Keratinocyte (primary cell): ENCODE results near the gene NCOR1. TPM values are rescaled to one million over a fixed set of nuclear protein-coding genes. Genes with fewer than 3 reads are reported as not detected.

Experiments
- DNase-seq: peaks from one replicate; pipeline ENCODE4 v3.0.0-alpha.2; 2011; ENCODE audit warnings: low read depth, missing footprints, low spot score
- FAIRE-seq: peaks from 2 replicates; lab custom pipeline; 2011; peaks lifted over from hg19 to GRCh38; lab: Jason Lieb, UNC
- H2AFZ ChIP-seq: 2 replicates; pipeline ENCODE4 v1.6.0; 2012; ENCODE audit warnings: low read length, control low read depth, inconsistent platforms; ENCODE audit not compliant: control insufficient read depth
- H3K27ac ChIP-seq: 2 replicates; pipeline ENCODE4 v1.5.1; 2011; ENCODE audit warnings: low read length; ENCODE audit not compliant: control insufficient read depth, insufficient read depth
- H3K27me3 ChIP-seq: 3 replicates; pipeline ENCODE4 v1.6.0; 2011; ENCODE audit warnings: low read length; ENCODE audit not compliant: control insufficient read depth, insufficient read depth; ENCODE audit errors: extremely low read depth
- H3K36me3 ChIP-seq, 2 experiments: 2 replicates in 1 of 2; 3 replicates in 1 of 2; pipeline ENCODE4 v1.5.1; 2011; ENCODE audit warnings: low read length in 2 of 2, mild to moderate bottlenecking in 1 of 2; ENCODE audit not compliant: control insufficient read depth in 2 of 2, insufficient read depth in 2 of 2; ENCODE audit errors: extremely low read depth in 1 of 2
- H3K4me1 ChIP-seq: 3 replicates; pipeline ENCODE4 v1.5.1; 2011; ENCODE audit warnings: low read length; ENCODE audit not compliant: control insufficient read depth, insufficient read depth; ENCODE audit errors: extremely low read depth
- H3K4me2 ChIP-seq: 3 replicates; pipeline ENCODE4 v1.6.0; 2011; ENCODE audit warnings: low read depth, low read length; ENCODE audit not compliant: control insufficient read depth, insufficient read depth; ENCODE audit errors: extremely low read depth
- H3K4me3 ChIP-seq, 3 experiments: fragments of 200-600 bp in 1 of 3; sonication (generic) in 1 of 3; 2 replicates in 2 of 3; 3 replicates in 1 of 3; pipeline ENCODE4 v1.5.1; 2011 to 2016; ENCODE audit warnings: low read length in 3 of 3, mild to moderate bottlenecking in 3 of 3, control low read depth in 2 of 3, inconsistent platforms in 1 of 3, low read depth in 1 of 3, mixed read lengths in 1 of 3, mixed run types in 1 of 3, moderate library complexity in 1 of 3; ENCODE audit not compliant: control insufficient read depth in 2 of 3, insufficient read depth in 2 of 3; ENCODE audit errors: extremely low read depth in 1 of 3
- H3K79me2 ChIP-seq: 2 replicates; pipeline ENCODE4 v1.6.0; 2012; ENCODE audit warnings: low read length; ENCODE audit not compliant: control insufficient read depth, insufficient read depth
- H3K9ac ChIP-seq: 3 replicates; pipeline ENCODE4 v1.6.0; 2011; ENCODE audit warnings: low read length; ENCODE audit not compliant: control insufficient read depth, insufficient read depth; ENCODE audit errors: extremely low read depth
- H3K9me1 ChIP-seq: 3 replicates; pipeline ENCODE4 v1.6.0; 2011; ENCODE audit warnings: low read length; ENCODE audit not compliant: control insufficient read depth, insufficient read depth; ENCODE audit errors: extremely low read depth
- H3K9me3 ChIP-seq: 2 replicates; pipeline ENCODE4 v1.5.1; 2012; ENCODE audit warnings: low read depth, low read length; ENCODE audit not compliant: control insufficient read depth
- H4K20me1 ChIP-seq: 3 replicates; pipeline ENCODE4 v1.6.0; 2011; ENCODE audit warnings: low read length; ENCODE audit not compliant: control insufficient read depth, insufficient read depth; ENCODE audit errors: extremely low read depth
- CTCF ChIP-seq, 3 experiments: IDR thresholded peaks in 1 of 3; conservative IDR thresholded peaks in 1 of 3; optimal IDR thresholded peaks in 1 of 3; 2 replicates in 2 of 3; 3 replicates in 1 of 3; pipeline versions ENCODE3 to v1.5.1; 2011; ENCODE audit warnings: low read length in 3 of 3, mild to moderate bottlenecking in 3 of 3, moderate library complexity in 2 of 3, control low read depth in 1 of 3, inconsistent platforms in 1 of 3; ENCODE audit not compliant: insufficient read depth in 2 of 3; ENCODE audit errors: extremely low read depth in 1 of 3
- EZH2 ChIP-seq: IDR thresholded peaks from one replicate; pipeline ENCODE4 v1.6.1; 2012; ENCODE audit warnings: inconsistent platforms, mild to moderate bottlenecking, low read length, moderate library complexity
- dilution Hi-C: fragments of 300-500 bp; cut with MboI; formaldehyde crosslinking; loops from one replicate; pipeline ENCODE4 v1.7.0; 2020; ENCODE audit warnings: low sequenced_read_pairs; ENCODE audit not compliant: extremely low pct_ligation_motif_present
- polyA plus RNA-seq, 5 experiments: library from polyadenylated mRNA; depleted of rRNA in 3 of 5; stranded (reverse) in 3 of 5; stranded (forward) in 1 of 5; unstranded in 1 of 5; fragments of >200 nt; gene quantifications; 1 replicate in 1 of 5; 2 replicates in 3 of 5; 3 replicates in 1 of 5; pipeline versions ENCODE4 v1.2.1 to v1.2.3, GENCODE V29; 2011 to 2012; ENCODE audit warnings: missing spikeins in 2 of 5, low read depth in 1 of 5, low replicate concordance in 1 of 5

The NCOR1 gene
- polyA plus RNA-seq, 1 donor (not counting 4 experiments of a cell fraction or from before 2014, with no cell fraction given): 59.8 TPM

- Histone ChIP-seq H3K4me2 (no peak overlapping the region), H3K36me3 (peaks cover 3 to 12% of the 10 kb centered on the region in 2 experiments), H3K9ac (no peak overlapping the region), H3K9me1 (no peaks in the 10 kb centered on the region), H3K27ac (no peak overlapping the region), H3K4me1 (no peaks in the 10 kb centered on the region), H3K9me3 (no peaks in the 10 kb centered on the region), H2AFZ (no peak overlapping the region), H3K79me2 (no peaks in the 10 kb centered on the region), H3K4me3 (no peak overlapping the region), H3K27me3 (no peaks in the 10 kb centered on the region), H4K20me1 (no peaks in the 10 kb centered on the region)
- FAIRE-seq: no peak
- dilution Hi-C loops: no loop called here
- TF ChIP-seq EZH2: no peak
- TF ChIP-seq CTCF (optimal IDR thresholded peaks at IDR 0.05 in 1 of 3, IDR thresholded peaks at IDR 0.05 in 1 of 3, conservative IDR thresholded peaks at IDR 0.05 in 1 of 3; ENCODE audit: extremely low read depth in 1 of 3, insufficient read depth in 2 of 3, low read length in 3 of 3): no peak
- DNase-seq: no peak
Measured at GRCh38 chr17:16140854-16141253, 74.5 kb downstream of the NCOR1 start.

- no peaks in the 10 kb centered on the region for H3K9me3 ChIP-seq
- H3K4me1 ChIP-seq: peaks cover 9% of the 10 kb centered on the region
- dilution Hi-C loops: no loop called here
- H3K27me3 ChIP-seq: no peaks in the 10 kb centered on the region
- no peaks in the 10 kb centered on the region for H3K79me2 ChIP-seq
- no peak overlapping the region for H2AFZ ChIP-seq
- no peak for TF ChIP-seq EZH2
- TF ChIP-seq CTCF (optimal IDR thresholded peaks at IDR 0.05 in 1 of 3, IDR thresholded peaks at IDR 0.05 in 1 of 3, conservative IDR thresholded peaks at IDR 0.05 in 1 of 3; ENCODE audit: extremely low read depth in 1 of 3, insufficient read depth in 2 of 3, low read length in 3 of 3): no peak
- H3K4me2 ChIP-seq: no peak overlapping the region
- peaks cover 4 to 9% of the 10 kb centered on the region in 2 experiments for H3K36me3 ChIP-seq
- no peak for FAIRE-seq
- no peak overlapping the region for H3K27ac ChIP-seq
- H3K9me1 ChIP-seq: no peaks in the 10 kb centered on the region
- no peak for DNase-seq
- H4K20me1 ChIP-seq: no peaks in the 10 kb centered on the region
- H3K9ac ChIP-seq: no peak overlapping the region
- H3K4me3 ChIP-seq: no peak overlapping the region
Measured at GRCh38 chr17:16135461-16135860, 79.9 kb downstream of the NCOR1 start.
